ENCODE data around the gene SOCS1. TPM values are rescaled to one million over a fixed set of nuclear protein-coding genes. Genes with fewer than 3 reads are reported as not detected.
"Not testable (repeated sequence)": the region's sequence is repeated elsewhere in the genome, so short reads cannot be mapped to it uniquely, and the experiment has no call there.

Gene SOCS1
- total RNA-seq, 1 experiment from 2014 or later: 2.6 TPM

DNA sequence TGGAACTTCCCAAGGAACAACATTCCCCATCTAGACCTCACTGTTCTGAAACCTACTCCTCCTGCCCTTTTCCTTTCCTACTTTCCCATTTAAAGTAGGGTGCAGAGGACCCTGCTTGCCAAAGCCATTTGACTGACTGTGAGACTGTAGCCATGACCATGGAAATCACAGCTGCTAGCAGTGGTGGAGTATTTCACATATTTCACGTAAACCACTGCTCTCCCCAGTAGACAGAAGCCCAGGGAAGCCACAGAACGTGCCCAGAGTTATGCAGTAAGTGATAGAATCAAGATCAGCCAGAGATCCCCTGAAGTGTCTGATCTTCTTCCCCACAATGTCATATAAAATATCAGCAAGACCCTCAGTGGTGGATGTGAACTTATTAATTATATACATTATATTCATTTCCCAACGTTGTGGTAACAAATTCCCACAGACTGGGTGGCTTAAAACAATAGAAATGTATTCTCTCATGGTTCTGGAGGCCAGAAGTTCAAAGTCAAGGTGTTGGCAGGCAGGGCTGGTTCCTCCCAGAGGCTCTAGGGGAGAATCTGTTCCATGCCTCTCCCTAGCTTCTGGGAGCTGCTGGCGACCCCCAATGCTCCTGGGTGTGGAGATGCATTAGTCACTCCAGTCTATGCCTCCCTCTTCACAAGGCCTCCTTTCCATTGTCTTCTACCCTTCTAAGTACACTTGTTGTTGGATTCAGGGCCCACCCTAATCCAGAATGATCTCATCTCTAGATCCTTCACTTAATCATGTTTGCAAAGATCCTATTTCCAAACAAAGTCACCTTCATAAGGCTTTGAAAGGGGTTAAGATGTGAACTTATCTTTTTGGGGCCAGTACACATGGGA is 45.9 kb upstream of the SOCS1 start:
- H3K27me3 ChIP-seq (replicated peaks; ENCODE audit: insufficient read depth, low read depth, low read length, poor library complexity): no peaks in the 10 kb centered on the region
- TF ChIP-seq CTCF (conservative IDR thresholded peaks at IDR 0.05; ENCODE audit: low read depth, low read length) (no peak), EZH2 (IDR thresholded peaks at IDR 0.05; ENCODE audit: borderline replicate concordance, low read depth, low read length, poor library complexity, severe bottlenecking) (no peak)
- ChIA-PET CTCF (no interaction called here), POLR2A (ENCODE audit: low non-redundant PET) (no interaction called here)
- intact Hi-C loops (cut with micrococcal nuclease; ENCODE audit: unreplicated experiment): no loop called here
- no peak for DNase-seq (ENCODE audit: low spot score)
- no peak overlapping the region for H3K27ac ChIP-seq (ENCODE audit: low read depth, low read length, poor library complexity, severe bottlenecking)
- no peaks in the 10 kb centered on the region for H3K9me3 ChIP-seq (ENCODE audit: low read depth, low read length, poor library complexity, severe bottlenecking)
- no peak overlapping the region for H3K4me3 ChIP-seq (ENCODE audit: low read depth, low read length, poor library complexity, severe bottlenecking)
- no TSS peak for BruUV-seq (replicated peaks)
- H3K36me3 ChIP-seq (ENCODE audit: insufficient read depth, low read length, poor library complexity, severe bottlenecking): no peaks in the 10 kb centered on the region
- no peaks in the 10 kb centered on the region for H3K4me1 ChIP-seq (ENCODE audit: insufficient read depth, low read length, poor library complexity, severe bottlenecking)

DNA sequence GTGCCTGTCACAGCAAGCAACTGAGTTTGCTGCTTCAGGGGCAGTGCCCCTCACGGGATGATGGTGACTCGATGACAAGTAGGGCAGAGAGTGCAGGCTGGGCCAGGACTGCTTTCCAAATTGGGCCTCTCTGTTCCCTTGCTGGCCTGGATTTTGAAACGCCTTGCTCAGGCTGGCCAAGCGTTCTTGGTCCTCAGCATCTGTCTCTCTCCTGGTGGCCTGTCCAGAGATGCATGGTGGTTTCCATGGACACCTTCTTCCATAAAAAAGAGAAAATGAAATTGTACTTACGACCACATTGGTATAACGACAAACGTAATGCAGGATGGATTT is 44.5 kb upstream of the SOCS1 start:
- ChIA-PET CTCF (no interaction called here), POLR2A (ENCODE audit: low non-redundant PET) (no interaction called here)
- H3K27ac ChIP-seq (ENCODE audit: low read depth, low read length, poor library complexity, severe bottlenecking): no peak overlapping the region
- no peaks in the 10 kb centered on the region for H3K36me3 ChIP-seq (ENCODE audit: insufficient read depth, low read length, poor library complexity, severe bottlenecking)
- H3K9me3 ChIP-seq (ENCODE audit: low read depth, low read length, poor library complexity, severe bottlenecking): no peaks in the 10 kb centered on the region
- no peaks in the 10 kb centered on the region for H3K4me1 ChIP-seq (ENCODE audit: insufficient read depth, low read length, poor library complexity, severe bottlenecking)
- BruUV-seq (replicated peaks): no TSS peak
- H3K27me3 ChIP-seq (replicated peaks; ENCODE audit: insufficient read depth, low read depth, low read length, poor library complexity): no peaks in the 10 kb centered on the region
- no peak for TF ChIP-seq EZH2 (IDR thresholded peaks at IDR 0.05; ENCODE audit: borderline replicate concordance, low read depth, low read length, poor library complexity, severe bottlenecking)
- TF ChIP-seq CTCF (conservative IDR thresholded peaks at IDR 0.05; ENCODE audit: low read depth, low read length): no peak
- no peak overlapping the region for H3K4me3 ChIP-seq (ENCODE audit: low read depth, low read length, poor library complexity, severe bottlenecking)
- DNase-seq (ENCODE audit: low spot score): no peak
- intact Hi-C loops (cut with micrococcal nuclease; ENCODE audit: unreplicated experiment): no loop called here

- Histone ChIP-seq H3K27me3 (replicated peaks; ENCODE audit: insufficient read depth, low read depth, low read length, poor library complexity) (no peaks in the 10 kb centered on the region), H3K27ac (ENCODE audit: low read depth, low read length, poor library complexity, severe bottlenecking) (no peak overlapping the region), H3K4me3 (ENCODE audit: low read depth, low read length, poor library complexity, severe bottlenecking) (no peak overlapping the region), H3K4me1 (ENCODE audit: insufficient read depth, low read length, poor library complexity, severe bottlenecking) (no peaks in the 10 kb centered on the region), H3K36me3 (ENCODE audit: insufficient read depth, low read length, poor library complexity, severe bottlenecking) (no peaks in the 10 kb centered on the region), H3K9me3 (ENCODE audit: low read depth, low read length, poor library complexity, severe bottlenecking) (no peaks in the 10 kb centered on the region)
- intact Hi-C loops (cut with micrococcal nuclease; ENCODE audit: unreplicated experiment): no loop called here
- no TSS peak for BruUV-seq (replicated peaks)
- TF ChIP-seq EZH2 (IDR thresholded peaks at IDR 0.05; ENCODE audit: borderline replicate concordance, low read depth, low read length, poor library complexity, severe bottlenecking) (no peak), CTCF (conservative IDR thresholded peaks at IDR 0.05; ENCODE audit: low read depth, low read length) (no peak)
- no peak for DNase-seq (ENCODE audit: low spot score)
- ChIA-PET CTCF (no interaction called here), POLR2A (ENCODE audit: low non-redundant PET) (no interaction called here)
Observed at GRCh38 chr16:11299865-11300559, 44.0 kb upstream of the SOCS1 start.

- POLR2A ChIA-PET (ENCODE audit: low non-redundant PET); H3K9me3 ChIP-seq (ENCODE audit: low read depth, low read length, poor library complexity, severe bottlenecking); intact Hi-C loops (cut with micrococcal nuclease; ENCODE audit: unreplicated experiment); H3K27ac ChIP-seq (ENCODE audit: low read depth, low read length, poor library complexity, severe bottlenecking); H3K4me3 ChIP-seq (ENCODE audit: low read depth, low read length, poor library complexity, severe bottlenecking); CTCF ChIA-PET; BruUV-seq (replicated peaks); H3K4me1 ChIP-seq (ENCODE audit: insufficient read depth, low read length, poor library complexity, severe bottlenecking); H3K36me3 ChIP-seq (ENCODE audit: insufficient read depth, low read length, poor library complexity, severe bottlenecking); H3K27me3 ChIP-seq (replicated peaks; ENCODE audit: insufficient read depth, low read depth, low read length, poor library complexity); DNase-seq (ENCODE audit: low spot score): not testable (repeated sequence)
Observed at GRCh38 chr16:11298950-11299547, 43.0 kb upstream of the SOCS1 start.

All from A673 (cell line).